GM12874 (cell line): ENCODE measurements around the gene POMP.

Source experiments
- TF ChIP-seq, protein P1 (sequence below): IDR thresholded peaks from 2 replicates; pipeline ENCODE4 v1.5.1; 2011; ENCODE audit warnings: low read depth, mild to moderate bottlenecking, control low read depth, low read length, moderate library complexity; ENCODE audit not compliant: insufficient read depth

Gene POMP

DNA sequence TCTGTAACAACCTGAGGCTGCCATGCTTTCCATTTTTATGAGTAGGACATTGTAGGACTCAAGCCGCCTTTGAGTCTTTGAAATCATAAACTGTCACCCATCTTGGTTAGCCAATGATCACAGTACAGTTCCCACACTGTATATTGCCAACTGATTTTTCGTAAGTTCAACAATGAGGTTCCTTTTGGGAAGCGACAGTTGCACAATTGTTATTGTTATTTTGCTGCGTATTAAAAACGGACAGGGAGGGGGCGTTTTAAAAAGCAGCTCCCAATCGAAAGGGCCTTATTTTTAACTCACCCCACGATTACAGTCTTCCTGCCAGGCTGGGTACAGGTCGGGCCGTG, 59.2 kb downstream of the POMP start:
- TF ChIP-seq, protein P1, sequence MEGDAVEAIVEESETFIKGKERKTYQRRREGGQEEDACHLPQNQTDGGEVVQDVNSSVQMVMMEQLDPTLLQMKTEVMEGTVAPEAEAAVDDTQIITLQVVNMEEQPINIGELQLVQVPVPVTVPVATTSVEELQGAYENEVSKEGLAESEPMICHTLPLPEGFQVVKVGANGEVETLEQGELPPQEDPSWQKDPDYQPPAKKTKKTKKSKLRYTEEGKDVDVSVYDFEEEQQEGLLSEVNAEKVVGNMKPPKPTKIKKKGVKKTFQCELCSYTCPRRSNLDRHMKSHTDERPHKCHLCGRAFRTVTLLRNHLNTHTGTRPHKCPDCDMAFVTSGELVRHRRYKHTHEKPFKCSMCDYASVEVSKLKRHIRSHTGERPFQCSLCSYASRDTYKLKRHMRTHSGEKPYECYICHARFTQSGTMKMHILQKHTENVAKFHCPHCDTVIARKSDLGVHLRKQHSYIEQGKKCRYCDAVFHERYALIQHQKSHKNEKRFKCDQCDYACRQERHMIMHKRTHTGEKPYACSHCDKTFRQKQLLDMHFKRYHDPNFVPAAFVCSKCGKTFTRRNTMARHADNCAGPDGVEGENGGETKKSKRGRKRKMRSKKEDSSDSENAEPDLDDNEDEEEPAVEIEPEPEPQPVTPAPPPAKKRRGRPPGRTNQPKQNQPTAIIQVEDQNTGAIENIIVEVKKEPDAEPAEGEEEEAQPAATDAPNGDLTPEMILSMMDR: no peak

DNA sequence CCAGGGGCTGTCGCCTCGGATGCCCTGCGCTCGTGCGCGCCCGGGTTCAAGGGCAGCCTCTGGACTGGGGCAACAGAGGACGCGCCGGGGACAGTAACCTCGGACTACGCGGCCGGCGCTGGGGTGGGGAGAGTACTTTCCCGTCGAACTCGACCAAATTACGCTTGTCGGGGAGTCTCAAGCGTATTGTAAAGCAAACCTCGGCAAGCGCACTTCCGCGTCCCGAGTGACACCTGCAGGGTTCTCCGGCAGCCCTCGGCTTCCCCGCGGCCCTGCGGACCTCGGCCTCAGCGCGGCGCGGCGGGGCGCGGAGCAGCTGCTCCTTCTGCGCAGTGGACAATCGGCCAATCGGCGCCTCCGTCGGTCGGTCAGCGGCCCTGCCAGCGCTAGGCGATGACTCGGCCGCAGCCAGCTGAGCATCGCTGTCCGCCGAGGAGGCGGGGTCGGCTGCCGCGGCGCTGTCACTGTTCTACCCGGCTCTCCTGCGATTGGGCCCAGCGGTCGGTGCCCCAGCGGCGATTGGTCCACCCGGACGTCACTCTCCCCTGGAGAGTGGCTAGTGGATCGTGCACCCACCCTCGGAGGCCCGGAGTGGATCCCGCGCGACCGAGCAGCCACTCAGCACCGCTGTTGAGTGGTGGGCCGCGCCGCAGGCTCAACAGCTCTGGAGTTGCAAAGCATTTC, 59.8 kb downstream of the POMP start, which contains the start of gene SLC46A3:
Gene SLC46A3 (minus strand): TSS at position 428 of the 684 bp plus-strand sequence. CDS start 972 bp downstream, outside the sequence.
- TF ChIP-seq, protein P1: 0 out of 2 replicates have a peak, but pooled peaks have one; percentile 18

DNA sequence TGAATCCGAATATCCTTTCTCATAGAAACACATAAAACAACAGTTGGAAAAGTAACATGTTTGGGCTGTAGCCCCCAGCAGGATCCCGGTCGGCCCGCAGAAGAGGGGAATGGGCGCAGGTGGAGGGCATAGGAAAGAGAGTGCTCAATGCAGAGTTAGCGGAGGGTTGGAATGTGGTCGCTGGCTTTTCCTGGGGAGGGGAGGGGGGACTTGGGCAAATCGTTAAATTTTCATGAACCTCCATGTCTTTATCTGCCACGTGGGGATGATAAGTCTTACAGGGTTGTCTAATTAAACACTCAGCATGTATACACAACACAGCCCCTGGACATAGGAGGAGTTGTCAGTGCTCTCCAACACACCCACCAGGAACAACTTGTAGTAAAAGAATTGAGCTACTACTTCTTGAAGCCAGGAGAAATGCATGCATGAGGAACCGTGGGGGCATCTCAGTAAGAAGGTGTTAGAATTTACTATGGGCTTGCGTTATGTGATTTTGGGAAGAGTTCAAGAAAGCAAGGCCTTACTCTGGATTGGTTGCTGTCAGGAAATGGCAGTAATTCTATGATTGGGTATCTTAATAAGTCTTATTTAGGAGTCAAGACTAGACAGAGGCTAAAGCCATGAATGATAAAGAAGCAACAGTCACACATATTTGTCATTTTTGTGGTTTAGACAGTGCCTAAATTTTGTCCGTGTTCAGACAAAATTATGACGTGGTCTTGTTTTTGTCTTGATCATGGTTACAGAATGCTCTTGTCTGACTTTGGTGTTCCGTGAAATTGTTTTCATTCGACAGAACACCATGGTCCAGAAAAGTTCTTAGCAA, 60.5 kb downstream of the POMP start:
- TF ChIP-seq, protein P1: no peak

DNA sequence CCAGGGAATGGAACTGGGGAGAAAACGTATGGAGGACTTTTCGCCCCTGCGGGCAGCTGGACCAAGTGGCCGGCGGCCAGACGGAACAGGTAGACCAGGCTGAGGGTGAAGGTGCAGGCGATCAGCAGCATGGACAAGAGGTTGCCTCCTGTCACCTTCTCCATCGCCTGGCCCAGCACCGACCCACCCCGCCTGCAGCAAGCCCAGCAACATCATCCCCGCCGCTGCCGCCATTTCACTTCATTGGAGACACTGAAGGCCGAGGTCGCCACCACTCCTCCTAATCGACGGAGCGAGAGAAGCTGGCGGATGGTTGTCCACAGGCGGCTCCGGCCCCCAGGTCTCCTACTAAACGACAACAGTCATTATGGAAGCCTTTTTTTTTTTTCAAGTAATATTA, 64.9 kb downstream of the POMP start:
- TF ChIP-seq, protein P1: no peak

DNA sequence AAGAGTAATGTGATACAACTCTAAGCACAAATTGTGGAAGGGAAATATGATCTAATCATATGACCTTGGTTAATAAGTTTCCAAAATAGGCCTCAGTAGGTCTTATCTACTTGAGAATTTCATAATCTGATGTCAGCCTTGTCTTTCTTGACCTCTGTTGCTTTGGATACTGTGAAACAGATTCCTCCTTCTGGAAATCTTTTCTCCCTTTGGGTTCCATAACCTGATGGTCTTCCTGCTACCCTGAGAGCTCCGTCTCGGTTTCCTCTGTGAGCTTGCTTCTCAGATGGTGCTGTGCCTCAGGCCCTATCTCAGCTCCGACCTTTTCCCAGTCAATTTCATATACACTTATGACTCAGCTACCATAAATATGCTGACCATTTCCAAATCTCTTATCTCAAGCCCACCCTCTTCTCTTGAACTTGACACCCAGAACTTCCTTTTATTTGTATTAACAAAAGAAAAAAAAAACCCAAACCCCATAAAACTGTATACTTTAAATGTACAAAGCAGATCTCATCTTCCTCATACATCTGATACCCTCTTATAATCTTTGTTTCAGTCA, 66.2 kb downstream of the POMP start:
- TF ChIP-seq, protein P1: no peak
